Measurements from ENCODE around the gene C1QL1.
"Not testable (repeated sequence)": the region's sequence is repeated elsewhere in the genome, so short reads cannot be mapped to it uniquely, and the experiment has no call there.

The C1QL1 gene

GRCh38 chr17:44960691-44961090 is 7.4 kb downstream of the C1QL1 start:
- no peak for DNase-seq (ENCODE audit: low spot score)

DNA sequence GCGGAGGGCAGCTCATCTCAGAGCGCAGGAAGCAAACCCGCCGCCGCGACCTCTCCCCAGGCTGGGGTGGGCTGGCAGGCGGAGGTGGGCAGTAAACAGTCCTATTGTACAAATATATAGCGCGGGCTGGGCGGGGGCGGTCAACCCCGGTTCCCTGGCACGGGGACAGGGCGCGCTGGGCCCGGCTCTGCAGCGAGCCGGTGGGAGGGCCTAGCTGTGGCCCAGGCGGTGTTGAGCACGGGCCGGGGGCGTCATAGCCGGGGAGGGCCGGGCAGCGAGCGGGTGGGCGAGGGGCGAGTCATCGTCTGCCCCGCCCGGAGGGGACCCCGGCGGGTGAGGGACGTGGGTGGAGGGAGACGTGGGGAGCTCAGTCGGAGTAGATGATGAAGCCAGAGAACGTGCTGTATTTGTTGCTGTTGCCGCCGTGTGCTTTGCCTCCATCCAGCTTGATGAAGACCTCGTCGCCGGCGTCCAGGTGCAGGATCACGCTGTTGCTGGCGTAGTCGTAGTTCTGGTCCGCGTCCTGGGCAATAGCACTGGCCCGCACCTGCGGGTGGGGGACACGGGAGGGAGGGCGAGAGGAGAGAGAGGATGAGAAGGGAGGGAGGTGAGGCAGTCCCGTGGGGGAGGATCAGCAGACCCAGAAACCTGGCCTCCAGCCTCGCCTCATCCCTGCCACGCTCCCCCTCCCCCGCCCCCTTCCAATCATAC is 8.1 kb downstream of the C1QL1 start:
- DNase-seq (ENCODE audit: low spot score) = no peak

DNA sequence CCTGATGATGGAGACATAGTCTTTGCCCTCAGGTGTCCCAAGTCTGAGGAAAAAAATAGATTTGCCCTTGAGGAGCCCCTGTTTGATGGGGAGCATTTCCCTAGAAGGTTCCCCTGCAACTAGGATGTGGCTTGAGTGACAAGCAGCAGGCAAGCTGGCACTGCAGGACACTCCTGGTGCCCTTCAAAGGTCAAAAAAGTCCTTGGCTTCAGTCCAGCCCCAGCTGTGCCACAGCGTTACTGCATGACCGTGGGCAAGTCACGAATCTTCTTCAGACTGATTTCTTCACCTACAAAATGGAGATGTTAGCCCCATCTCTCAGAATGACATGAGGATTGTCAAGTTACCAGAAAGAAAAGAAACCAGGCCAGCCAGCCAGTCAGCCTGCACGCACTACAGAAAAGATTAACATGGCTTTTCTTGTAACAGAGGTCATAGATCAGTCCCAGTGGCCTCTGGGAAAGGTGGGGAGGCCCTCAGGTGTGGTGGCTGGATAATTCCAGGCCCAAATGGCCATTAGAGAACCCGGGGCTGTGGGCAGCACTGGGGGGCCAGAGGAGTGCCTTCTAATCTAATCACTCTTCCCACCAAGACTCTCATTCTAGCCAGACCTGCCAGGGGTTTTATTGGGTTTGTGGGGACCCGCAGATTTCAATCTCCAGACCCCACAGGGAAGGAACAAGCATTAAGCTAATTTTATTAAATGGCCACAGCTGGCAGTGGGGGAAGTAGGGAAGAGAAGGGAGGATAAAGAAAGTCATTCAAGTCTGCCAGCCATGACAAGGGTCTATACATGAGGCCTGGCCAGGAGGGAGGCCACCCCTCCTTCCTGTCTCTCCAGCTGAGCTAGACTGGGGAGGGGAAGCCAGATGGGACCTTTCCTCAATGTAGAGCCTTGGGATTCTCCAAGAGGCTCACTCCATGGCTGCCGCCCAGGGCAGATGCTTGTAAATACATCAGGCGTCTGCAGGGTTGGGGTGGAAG is 10.8 kb downstream of the C1QL1 start:
- DNase-seq (ENCODE audit: low spot score) = no peak

DNA sequence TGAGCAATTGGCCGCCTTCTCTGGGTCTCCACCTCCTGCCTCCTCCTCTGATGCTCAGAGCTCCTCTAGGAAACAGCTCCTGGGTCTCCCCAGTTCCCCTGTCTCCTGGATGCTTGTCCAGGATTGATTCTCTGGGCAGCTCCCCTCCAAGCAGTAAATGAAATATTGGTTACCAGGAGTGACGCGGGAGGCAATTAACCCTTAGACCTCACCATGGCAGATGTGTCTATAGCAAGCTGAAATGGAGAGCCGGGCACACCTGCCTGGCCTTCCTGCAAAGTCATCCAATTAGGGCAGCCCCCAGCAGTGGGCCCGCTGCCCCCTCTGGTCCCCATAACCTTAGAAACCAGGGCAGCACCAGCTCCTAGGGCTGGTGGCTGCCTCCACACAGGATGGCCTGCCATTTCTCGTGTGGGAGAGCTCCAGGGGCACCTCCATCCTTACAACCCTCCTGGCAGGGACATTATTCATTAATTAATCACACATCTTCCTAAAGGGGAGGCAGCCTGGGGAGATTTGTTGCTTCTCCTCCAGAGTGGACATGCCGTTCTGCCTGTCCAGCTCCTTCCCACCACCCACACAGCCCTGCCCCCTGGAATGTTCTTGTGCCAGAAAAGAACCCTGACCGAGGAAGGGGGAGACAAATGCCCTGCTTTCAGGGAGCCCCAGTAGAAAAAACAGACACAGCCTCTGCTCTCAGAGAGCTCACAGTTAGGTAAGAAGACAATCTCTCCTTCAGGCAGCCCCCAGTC is 12.3 kb downstream of the C1QL1 start:
- no peak for DNase-seq (ENCODE audit: low spot score)

DNA sequence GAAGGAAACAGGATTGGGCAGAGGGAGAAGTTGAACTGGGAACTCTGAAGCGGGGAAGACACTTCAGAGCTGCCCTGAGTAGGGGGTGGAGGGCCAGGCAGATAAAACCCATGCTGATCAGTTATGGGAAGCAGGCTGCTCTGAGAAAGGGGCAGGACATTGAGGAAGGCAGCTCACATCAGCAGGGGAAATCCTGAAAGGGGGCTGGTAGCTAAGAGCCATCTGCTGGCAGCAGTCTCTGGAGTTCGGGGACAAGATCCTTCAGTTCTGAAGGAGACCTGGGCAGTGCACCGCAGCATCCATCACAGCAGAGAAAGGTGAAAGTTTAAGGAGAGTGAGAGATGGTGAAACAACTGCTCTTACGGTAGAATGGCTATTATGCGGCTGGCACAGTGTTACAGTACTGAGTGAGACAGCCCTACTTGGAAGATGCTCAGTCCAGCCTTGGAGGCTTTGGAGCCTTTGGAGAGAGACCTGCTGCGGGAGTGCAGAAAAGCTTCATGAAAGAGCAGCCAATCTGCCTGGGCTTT is 15.1 kb downstream of the C1QL1 start:
- DNase-seq (ENCODE audit: low spot score) = no peak

DNA sequence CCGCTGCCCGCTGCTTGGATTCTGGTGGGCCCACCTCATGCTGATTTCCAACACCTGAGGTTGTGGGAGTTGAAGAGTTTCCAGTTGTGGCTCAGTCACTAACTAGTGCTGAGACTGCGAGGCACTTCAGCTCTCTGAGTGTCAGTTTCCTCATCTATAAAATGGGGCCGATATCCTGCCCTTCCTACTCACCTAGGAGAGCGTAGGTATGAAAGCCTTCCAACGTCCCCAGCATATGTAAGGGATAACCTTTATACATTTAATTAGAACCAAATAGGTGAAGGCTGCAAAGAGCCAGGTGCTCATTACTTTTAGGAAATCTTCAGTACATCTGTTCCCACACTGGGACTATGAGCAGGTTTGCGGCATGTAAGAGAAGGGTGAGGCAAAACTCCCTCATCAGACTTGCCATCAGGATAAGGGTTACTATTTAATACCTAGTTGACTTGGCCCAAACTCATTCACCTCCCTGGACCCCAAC is 19.7 kb downstream of the C1QL1 start:
- DNase-seq (ENCODE audit: low spot score) = no peak

DNA sequence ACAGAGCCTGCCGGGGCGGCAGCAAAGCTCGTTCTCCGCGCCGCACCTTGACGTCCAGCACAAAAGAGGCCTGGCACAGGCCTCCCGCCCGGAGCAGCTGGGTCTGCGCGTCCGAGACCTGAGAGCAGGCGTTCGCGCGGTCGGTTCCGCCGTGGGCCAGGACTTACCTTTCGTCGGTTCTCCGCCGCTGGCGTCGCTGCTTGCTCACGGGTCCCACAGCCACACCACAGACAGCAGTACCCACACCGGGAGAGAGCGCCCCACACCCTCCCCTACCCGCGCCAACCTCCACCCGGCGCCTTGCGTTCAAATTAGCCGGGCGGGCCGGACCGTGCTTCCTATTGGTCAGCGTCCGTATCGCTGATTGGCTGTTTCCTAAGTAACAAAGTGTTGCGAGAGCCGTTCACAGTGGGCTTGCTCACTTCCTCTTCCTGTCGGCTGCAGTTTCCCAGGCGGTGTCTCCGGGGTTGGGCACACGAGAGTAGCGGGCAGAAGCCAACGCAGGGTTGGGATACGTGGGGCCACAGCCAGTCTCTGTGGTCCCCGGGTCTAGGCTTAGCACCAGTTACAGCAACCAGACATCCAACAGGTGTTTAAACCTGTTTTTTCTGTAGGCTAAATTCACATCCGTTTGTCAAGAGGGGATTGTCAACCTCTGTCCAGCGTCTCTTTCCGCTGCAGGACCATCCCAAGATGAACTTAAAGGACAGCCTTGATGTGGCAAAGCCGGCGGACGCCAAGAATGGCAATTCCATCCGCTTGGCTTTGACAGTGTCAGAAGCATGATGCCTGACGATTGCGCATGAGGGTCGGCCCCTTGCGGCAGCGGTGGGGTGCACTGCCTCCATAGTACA is 20.4 kb downstream of the C1QL1 start, which contains the start of gene KIF18B:
Gene KIF18B (minus strand): TSS at position 313 of the 854 bp plus-strand sequence. CDS start 11,429 bp downstream, outside the sequence.
- peak; percentile 99 for DNase-seq (ENCODE audit: low spot score)

- not testable (repeated sequence) for DNase-seq (ENCODE audit: low spot score)
Observed at GRCh38 chr17:44945652-44946051, 22.5 kb downstream of the C1QL1 start.

- DNase-seq (ENCODE audit: low spot score) = no peak
Observed at GRCh38 chr17:44942456-44942855, 25.6 kb downstream of the C1QL1 start.

DNA sequence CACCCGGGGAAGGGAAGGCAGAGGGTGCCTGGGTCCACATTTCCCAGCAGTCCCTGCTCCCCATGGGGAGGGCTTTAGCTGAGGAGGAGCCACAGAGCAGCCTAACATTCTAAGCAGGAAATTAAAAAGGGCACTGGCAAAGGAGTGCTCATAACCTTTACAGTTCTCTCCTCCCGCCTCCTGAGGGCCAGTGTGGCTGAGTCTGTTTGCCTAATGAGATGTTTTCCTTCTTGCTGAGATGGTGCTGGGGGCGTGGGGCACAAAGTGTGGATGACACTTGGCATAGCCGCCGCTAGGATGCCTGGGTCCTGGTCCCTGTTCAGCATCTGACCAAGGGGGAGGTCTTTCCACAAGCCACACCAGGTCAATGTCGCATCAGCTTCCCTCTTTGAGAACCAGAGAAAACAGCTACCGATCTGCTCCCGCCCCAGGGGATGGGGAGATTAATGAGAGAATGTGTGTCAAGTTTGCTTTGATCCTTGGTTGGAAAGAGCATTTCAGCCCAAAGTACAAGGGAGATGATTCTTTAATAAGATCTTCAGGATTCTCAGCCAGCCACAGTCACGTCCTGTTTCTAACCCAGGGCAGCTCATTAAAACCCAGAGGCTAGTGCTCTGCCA is 26.3 kb downstream of the C1QL1 start:
- DNase-seq (ENCODE audit: low spot score) = no peak

- no peak for DNase-seq (ENCODE audit: low spot score)
Observed at GRCh38 chr17:44940768-44941167, 27.3 kb downstream of the C1QL1 start.

DNA sequence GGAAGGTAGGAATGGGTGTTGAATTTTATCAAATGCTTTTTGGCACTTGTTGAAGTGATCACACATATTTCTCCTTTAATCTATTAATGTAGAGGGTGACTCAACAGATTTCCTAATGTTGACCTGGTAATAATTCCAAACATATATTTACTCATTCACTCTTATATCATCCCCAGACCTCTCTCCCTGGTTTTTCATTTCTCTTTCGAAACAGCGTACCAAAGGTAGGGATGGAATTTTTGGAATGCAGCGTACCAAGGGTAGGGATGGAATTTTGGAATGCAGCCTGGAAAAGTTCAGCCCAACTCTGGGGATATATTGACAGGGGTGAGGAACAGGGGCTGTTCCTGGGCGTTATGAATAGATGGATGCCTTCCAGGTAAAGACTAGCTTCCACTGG is 27.8 kb downstream of the C1QL1 start:
- no peak for DNase-seq (ENCODE audit: low spot score)

- DNase-seq (ENCODE audit: low spot score) = no peak
Observed at GRCh38 chr17:44935116-44935515, 33.0 kb downstream of the C1QL1 start.

DNA sequence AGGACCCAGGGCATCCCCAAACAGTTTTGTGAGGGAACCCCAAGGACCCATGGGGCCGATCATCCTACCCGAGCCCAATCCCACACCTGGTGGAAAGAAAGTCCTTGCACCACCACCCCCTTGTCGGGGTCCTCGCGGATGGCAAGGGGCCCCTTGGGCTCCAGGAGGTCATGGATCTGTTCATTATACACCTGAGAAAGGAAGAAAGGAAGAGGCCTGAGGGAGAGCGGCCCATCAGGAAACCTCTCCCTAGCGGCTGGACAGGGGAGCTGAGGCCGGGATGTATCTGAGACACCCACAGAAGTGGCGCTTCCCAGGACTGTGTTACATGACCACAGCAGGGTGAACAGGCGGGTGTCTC is 33.4 kb downstream of the C1QL1 start:
- no peak for DNase-seq (ENCODE audit: low spot score)

DNA sequence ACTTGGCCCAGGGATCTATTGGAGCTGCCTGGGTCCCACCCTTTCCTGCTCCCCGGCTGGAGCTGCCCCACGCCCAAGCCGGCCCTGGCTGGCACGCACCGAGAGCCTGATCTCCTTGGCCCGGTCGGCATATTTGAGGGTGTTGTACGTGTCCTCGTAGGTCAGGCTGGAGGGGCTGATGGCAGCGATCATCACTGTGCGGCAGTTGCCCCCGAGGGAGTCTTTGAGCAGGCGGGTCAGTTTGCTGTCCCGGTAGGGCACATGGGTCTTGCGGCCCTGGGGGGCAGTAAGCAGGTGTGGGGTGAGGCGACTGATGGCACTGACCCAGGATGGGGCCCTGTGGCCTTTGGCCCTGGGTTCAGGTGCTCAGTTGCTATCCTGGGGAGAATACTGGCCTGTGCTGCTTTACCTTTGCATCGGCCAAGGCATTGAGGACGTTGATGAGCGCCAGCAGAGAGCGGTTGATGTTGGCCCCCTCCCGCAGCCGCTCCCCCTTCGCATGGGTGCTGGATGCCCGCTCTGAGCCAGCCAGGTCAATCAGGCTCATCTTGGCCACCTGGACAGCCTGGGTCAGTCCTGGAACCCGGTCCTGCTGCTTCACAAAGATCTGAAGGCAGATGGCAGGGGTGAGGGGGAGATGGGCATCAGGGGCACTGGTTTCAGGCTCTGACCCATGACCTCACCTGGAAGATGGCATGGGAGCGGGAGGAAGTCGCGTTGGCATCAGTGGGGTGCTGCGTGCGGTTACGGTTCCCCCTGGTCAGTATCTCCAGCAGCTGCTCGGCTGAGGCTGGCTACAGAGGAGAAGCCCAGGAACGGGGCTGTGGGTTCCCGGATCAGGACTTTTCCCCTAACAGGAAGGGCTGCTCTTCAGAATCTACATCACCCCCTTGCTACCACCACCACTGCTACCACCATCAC is 34.0 kb downstream of the C1QL1 start:
- DNase-seq (ENCODE audit: low spot score) = no peak

GRCh38 chr17:44932787-44933097 is 35.4 kb downstream of the C1QL1 start:
- DNase-seq (ENCODE audit: low spot score) = no peak

- no peak for DNase-seq (ENCODE audit: low spot score)
Observed at GRCh38 chr17:44932096-44932786, 35.9 kb downstream of the C1QL1 start.

GRCh38 chr17:44931376-44931775 is 36.7 kb downstream of the C1QL1 start:
- no peak for DNase-seq (ENCODE audit: low spot score)

DNA sequence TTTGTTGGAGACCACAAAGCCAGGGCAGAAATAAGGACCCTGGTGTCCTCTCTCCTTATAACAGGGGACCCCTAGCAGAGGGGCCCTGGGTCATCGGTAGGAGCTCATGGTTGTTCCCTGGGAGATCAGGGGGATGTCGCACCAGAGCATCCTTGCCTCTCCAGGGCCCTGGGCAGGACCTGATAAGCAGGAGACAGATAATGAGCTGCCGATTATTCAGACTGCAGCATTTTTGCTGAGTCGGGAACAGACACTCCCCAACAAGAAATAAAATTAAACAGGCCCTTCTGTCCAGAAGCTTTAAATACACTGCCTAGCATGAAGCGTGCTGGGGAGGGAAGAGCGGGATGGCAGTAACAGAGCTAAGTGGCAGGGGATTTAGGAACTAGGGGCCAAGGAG is 37.4 kb downstream of the C1QL1 start:
- DNase-seq (ENCODE audit: low spot score) = no peak

Measured in AG08396 (cell line).